Ovary (tissue), 3 donors: ENCODE measurements around the gene PDE4D.

ENCODE experiments used
- POLR2A ChIP-seq: fragments of 450-650 bp; IDR thresholded peaks from one replicate; pipeline ENCODE4 v1.6.1; 2017; ENCODE audit warnings: antibody characterized with exemption, mild to moderate bottlenecking, moderate library complexity
- TF ChIP-seq, protein P1 (sequence below), 3 donors: fragments of 450-650 bp in 2 of 3; fragments of 200-600 bp in 1 of 3; IDR thresholded peaks; one replicate each; pipeline versions ENCODE4 v1.5.1 to v1.8.0; 2016 to 2022; ENCODE audit warnings: antibody characterized with exemption in 3 of 3, mild to moderate bottlenecking in 1 of 3
- donor health status: DM: no; HTN: no; CAD: no.

DNA sequence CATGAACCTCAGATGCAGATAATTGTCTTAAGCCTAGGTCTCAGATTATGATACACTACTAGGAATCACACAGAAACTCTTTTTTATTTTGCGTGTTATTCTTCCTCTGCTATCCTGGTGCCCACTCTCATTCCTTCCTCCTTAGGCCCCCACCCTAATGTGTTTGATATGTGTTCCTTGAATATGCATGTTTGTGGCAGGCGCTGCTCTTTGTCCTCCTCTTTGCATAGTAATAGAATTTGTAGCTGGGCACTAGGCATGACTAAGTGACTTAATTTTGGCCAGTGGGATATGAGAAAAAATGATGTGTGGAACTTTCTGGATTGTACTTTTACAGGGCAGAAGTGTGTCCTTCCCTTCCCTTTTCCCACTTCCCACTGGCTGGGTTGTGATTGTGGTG is 965.6 kb downstream of the PDE4D start:
- TF ChIP-seq POLR2A: no peak
- TF ChIP-seq, protein P1, sequence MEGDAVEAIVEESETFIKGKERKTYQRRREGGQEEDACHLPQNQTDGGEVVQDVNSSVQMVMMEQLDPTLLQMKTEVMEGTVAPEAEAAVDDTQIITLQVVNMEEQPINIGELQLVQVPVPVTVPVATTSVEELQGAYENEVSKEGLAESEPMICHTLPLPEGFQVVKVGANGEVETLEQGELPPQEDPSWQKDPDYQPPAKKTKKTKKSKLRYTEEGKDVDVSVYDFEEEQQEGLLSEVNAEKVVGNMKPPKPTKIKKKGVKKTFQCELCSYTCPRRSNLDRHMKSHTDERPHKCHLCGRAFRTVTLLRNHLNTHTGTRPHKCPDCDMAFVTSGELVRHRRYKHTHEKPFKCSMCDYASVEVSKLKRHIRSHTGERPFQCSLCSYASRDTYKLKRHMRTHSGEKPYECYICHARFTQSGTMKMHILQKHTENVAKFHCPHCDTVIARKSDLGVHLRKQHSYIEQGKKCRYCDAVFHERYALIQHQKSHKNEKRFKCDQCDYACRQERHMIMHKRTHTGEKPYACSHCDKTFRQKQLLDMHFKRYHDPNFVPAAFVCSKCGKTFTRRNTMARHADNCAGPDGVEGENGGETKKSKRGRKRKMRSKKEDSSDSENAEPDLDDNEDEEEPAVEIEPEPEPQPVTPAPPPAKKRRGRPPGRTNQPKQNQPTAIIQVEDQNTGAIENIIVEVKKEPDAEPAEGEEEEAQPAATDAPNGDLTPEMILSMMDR (IDR thresholded peaks at IDR 0.05): no peak
